Ramos (cell line): Measurements from ENCODE around the gene MAPT.
"Not testable (repeated sequence)": the region's sequence is repeated elsewhere in the genome, so short reads cannot be mapped to it uniquely, and the experiment has no call there.

ENCODE experiments used
- in situ Hi-C: fragments of 300-500 bp; cut with MboI; formaldehyde crosslinking; loops from one replicate; pipeline ENCODE4 v1.14.3; 2022; ENCODE audit warnings: low sequenced_read_pairs; ENCODE audit not compliant: unreplicated experiment

MAPT gene

DNA sequence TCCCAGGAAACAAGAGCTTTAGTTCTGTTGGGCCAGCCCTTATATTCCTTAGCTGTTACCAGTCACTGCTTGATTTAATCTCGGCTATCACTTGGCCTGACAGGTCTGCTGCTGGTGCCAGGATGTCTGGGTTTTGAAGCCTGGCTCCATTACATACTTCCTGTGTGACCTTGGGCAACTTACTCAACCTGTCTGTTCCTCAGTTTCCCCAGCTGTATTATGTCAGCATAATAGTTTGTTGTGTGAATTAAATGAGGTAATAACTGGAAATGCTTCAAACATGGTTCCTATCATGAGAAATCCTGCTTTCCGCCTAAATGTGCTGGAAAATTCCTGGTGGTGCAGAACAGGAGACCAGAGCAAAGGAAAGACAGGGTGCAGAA lies 54.1 kb downstream of the MAPT start:
- in situ Hi-C loops, result no loop called here

DNA sequence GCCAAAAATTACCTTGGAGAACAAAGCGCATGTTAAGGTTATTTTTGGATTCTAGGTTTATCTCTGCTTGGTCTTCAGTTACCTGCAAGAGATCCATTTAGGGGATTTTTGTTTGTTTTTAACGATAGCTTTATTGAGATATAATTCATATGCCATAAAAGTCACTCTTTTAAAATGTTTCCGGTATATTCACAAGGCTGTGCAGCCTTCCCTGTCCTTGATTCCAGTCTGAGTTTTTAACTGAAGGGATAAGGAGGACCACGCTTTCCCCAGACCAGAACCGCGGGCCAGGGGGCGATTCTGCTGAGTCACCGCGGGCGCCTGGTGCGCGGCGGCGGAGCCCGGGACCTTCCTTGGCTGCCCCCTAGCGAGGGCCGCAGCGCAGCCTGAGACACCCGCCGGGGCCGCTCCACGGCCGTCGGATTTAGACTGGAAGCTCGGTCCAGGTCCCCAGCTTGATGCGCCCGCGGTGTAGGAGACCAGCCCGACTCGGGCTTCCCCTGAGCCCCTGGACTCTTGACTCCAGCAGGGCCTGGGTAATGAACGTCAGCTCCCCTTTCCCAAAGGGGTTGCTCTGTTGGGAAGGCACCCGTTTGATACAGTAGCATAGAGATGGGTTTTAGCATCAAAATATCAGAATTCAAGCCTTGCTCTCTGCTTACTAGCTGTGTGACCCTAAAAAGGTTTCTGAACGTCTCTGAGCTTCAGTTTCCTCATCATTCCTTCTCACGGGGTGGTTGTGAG lies 54.7 kb downstream of the MAPT start:
- in situ Hi-C loops, result no loop called here

DNA sequence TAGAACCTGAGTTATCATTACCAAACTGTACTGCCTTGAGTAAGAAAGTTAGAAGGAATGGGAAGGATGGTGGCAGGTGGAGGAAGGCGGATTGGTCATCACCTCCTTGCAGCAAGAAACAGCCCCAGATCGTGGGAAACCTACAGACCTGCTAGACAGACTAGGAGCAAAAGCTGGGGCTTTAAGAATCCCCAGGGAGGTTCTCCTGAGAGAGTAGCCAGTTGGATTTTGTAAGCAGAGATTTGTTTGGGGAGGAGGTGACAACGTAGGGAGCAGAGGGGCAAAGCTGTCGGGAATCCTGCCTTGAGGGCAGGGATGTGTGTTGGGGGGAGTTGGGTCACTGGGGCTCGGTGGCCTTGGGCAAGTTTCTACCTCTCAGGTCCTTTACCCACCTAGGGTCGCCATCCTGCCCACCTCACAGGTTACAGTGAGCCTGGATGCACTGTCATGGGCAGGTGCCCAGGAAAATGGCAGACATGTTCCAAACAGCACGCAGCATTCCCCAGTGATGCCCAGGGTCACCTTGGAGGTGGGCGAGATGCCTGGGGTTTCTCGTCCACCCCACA lies 55.5 kb downstream of the MAPT start:
- in situ Hi-C loops, result no loop called here

DNA sequence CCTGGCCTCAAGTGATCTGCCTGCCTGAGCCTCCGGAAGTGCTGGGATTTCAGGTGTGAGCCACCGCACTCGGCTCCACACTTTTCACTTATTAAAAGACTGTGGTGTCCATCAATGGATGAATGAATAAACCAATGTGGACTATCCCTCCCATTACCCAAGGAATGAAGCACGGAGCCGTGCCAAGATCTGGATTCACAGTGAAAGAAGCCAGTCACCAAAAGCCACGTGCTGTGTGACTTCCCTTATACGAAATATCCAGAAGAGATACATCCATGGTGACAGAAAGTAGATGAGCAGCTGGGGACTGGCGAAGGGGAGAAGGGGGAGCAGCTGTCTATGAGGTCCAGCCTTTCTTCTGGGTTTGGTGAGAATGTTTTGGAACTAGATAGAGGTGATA lies 56.5 kb downstream of the MAPT start:
- in situ Hi-C loops, result no loop called here

GRCh38 chr17:45951403-45951802 lies 57.0 kb downstream of the MAPT start:
- in situ Hi-C loops, result no loop called here

- in situ Hi-C loops, result no loop called here
These were observed 57.6 kb downstream of the MAPT start for GRCh38 chr17:45951941-45952340.

- in situ Hi-C loops, result no loop called here
These were observed 58.5 kb downstream of the MAPT start for GRCh38 chr17:45952814-45953320.

GRCh38 chr17:45953561-45953960 lies 59.2 kb downstream of the MAPT start:
- in situ Hi-C loops, result no loop called here

- in situ Hi-C loops, result no loop called here
These were observed 60.6 kb downstream of the MAPT start for GRCh38 chr17:45954914-45955313.

DNA sequence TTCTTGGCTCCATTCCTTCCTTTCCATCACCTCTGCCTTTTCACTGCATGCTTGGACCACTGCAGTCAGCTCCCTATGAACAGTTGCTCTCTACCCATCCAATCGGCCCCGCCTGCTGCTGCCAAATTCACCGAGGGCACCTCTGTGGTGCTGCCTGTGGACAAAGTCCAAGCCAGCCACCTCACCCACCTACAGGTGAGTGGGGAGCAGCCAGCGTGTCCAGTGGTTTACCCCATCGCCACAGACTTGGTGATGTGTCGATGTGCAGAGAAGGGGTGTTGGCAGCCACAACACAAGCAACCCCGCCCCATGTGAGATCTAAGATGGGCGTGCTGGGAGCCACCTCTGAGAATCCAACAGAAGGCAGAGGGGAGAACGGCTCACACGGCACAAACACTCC lies 61.0 kb downstream of the MAPT start:
- in situ Hi-C loops, result no loop called here

DNA sequence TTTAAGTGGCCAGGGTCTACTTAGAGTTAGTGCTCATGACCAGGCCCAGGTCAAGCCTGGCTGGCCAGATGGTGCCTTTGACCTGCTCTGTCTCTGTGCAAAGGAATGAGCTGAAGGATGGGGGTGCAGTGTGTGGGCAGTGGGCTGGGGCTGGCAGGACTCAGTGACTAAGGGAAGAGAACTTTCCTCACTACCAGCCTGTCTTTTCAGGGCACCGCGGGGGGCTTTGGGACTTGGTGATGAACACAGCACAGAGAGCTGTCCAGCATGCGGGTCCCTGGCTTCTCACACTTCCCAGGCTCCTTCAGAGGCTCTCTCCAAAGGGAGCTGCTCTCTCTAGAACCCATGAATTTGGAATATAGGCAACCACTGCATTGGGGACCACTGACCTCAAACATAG lies 61.7 kb downstream of the MAPT start:
- in situ Hi-C loops, result no loop called here

DNA sequence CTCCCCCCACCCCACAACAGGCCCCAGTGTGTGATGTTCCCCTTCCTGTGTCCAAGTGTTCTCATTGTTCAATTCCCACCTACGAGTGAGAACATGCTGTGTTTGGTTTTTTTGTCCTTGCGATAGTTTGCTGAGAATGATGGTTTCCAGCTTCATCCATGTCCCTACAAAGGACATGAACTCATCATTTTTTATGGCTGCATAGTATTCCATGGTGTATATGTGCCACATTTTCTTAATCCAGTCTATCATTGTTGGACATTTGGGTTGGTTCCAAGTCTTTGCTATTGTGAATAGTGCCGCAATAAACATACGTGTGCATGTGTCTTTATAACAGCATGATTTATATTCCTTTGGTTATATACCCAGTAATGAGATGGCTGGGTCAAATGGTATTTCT lies 62.4 kb downstream of the MAPT start:
- in situ Hi-C loops, result not testable (repeated sequence)

DNA sequence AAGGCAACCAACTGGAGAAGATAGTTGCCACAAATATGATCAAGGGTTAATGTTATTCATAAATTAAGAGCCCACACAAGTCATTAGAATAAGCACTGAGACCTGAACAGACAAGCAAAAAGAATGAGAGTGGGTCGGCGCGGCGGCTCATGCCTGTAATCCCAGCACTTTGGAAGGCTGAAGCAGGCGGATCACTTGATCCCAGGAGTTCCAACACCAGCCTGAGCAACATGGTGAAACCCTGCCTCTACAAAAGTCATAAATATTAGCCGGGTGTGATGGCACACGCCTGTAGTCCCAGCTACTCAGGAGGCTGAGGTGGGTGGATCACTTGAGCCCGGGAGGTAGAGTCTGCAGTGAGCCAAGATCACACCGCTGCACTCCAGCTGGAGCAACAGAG lies 64.0 kb downstream of the MAPT start:
- in situ Hi-C loops, result no loop called here

GRCh38 chr17:45958994-45959665 lies 64.8 kb downstream of the MAPT start:
- in situ Hi-C loops, result no loop called here

DNA sequence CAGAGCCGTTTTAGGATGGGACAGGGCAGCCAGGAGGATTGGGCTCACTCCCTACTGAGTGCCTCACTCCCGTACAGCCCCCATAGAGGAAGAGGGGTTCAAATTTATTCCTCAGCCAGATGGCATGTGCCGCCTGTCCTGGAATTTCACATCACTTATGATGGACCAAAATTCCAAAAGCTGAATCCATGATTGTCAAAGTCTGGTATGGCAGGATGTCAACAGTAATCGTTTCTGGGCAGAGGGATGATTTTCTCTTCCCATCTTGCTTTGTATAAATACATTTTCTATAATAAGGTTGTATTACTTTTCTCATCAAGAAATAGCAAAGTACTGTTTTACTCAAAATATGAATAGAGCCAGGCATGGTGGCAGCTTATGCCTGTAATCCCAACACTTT lies 66.0 kb downstream of the MAPT start:
- in situ Hi-C loops, result no loop called here

DNA sequence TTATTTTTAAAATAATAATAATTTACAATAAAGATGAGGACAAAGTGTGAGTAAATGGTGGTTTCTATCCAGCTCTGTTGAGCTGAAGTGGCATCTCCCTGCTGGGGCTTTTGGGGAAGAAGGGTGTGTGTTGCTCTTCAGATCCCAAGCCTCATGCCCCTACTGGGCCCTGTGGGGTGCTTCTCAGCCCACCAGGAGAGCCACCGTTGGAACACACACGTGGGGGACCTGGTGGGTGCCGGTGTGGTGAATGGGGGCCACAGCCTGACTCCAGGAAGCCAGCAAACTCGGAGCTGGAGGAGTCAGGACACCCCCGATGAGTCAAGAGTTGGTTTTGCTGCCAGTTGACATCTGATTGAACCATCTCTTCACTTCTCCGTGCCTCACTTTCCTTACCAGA lies 66.9 kb downstream of the MAPT start:
- in situ Hi-C loops, result no loop called here

GRCh38 chr17:45962221-45962972 lies 68.0 kb downstream of the MAPT start:
- in situ Hi-C loops, result no loop called here

GRCh38 chr17:45963283-45963682 lies 68.9 kb downstream of the MAPT start:
- in situ Hi-C loops, result no loop called here

DNA sequence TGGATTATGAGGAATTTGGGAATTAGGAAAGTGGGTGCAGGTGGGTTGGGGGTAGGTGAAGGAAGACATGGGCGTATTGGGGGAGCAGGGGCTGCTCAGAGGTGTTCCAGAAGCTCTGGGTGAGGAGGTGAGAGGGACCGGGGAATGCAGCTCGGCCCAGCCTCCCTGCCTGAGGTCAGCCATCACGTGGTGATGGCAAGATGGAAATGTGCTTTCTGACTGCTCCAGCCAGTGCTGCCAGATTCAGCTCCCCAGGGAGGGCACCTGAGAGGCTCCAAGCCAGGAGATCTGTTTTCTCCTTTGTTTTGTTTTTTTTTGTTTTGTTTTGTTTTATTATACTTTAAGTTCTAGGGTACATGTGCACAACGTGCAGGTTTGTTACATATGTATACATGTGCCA lies 69.5 kb downstream of the MAPT start:
- in situ Hi-C loops, result no loop called here

- in situ Hi-C loops, result no loop called here
These were observed 70.3 kb downstream of the MAPT start for GRCh38 chr17:45964634-45965033.

DNA sequence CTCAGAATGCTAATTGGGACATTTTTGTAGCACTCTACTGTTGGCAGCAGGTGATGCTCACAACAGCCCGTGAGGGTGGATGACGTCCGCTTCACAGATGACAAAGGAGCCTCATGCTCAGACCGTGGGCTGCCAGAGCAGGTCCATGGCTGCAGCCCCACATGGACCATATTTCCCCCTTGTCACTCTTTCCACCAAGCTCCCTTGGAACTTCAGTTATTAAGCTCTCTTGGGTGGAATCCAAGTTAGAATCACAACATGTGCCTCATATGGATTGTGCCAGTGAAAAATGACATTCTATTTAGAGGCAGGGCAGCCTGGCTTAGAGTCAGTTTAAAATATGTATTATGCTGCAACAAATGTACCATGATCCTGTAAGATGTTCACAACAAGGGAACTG lies 71.5 kb downstream of the MAPT start:
- in situ Hi-C loops, result no loop called here
